Chondrocyte (in vitro differentiated cells): ENCODE results near the gene NUBPL. TPM values are rescaled to one million over a fixed set of nuclear protein-coding genes. Genes with fewer than 3 reads are reported as not detected.

Experiments
- DNase-seq: peaks from one replicate; pipeline ENCODE4 v3.0.0; 2021; ENCODE audit warnings: mixed read lengths, low spot score
- H3K27ac Mint-ChIP-seq: one replicate; pipeline ENCODE4 v1.8.0; 2021; ENCODE audit warnings: mild to moderate bottlenecking, moderate library complexity, mixed read lengths; ENCODE audit not compliant: unreplicated experiment
- H3K27me3 Mint-ChIP-seq: 2 replicates; pipeline ENCODE4 v1.8.0; 2021; ENCODE audit warnings: low read depth, mixed read lengths
- H3K36me3 Mint-ChIP-seq: 2 replicates; pipeline ENCODE4 v1.8.0; 2021; ENCODE audit warnings: low read depth, mixed read lengths
- H3K4me1 Mint-ChIP-seq: 2 replicates; pipeline ENCODE4 v1.8.0; 2021; ENCODE audit warnings: low read depth, mild to moderate bottlenecking, mixed read lengths
- H3K4me3 Mint-ChIP-seq: one replicate; pipeline ENCODE4 v1.8.0; 2021; ENCODE audit warnings: mild to moderate bottlenecking, moderate library complexity, mixed read lengths; ENCODE audit not compliant: unreplicated experiment
- H3K9me3 Mint-ChIP-seq: 2 replicates; pipeline ENCODE4 v1.8.0; 2021; ENCODE audit warnings: low read depth, mixed read lengths
- CTCF ChIP-seq: fragments of 200-600 bp; sonication (generic); IDR thresholded peaks from 2 replicates; pipeline ENCODE4 v1.5.0; 2021; ENCODE audit warnings: antibody characterized with exemption, mild to moderate bottlenecking, moderate library complexity
- total RNA-seq: library from RNA; stranded (reverse); gene quantifications from 3 replicates; pipeline ENCODE4 v1.2.1, GENCODE V29; 2021

The NUBPL gene
- total RNA-seq, 1 donor from 2014 or later, result 9.8 TPM

GRCh38 chr14:31549817-31550216, 11.4 kb upstream of the NUBPL start:
- peaks cover 11% of the 10 kb centered on the region for H3K9me3 Mint-ChIP-seq
- no peak overlapping the region for H3K4me3 Mint-ChIP-seq
- peaks cover 16% of the 10 kb centered on the region for H3K27me3 Mint-ChIP-seq
- no peak for TF ChIP-seq CTCF
- no peak overlapping the region for H3K27ac Mint-ChIP-seq
- no peak for DNase-seq
- H3K36me3 Mint-ChIP-seq, result peaks cover 1% of the 10 kb centered on the region
- H3K4me1 Mint-ChIP-seq, result no peaks in the 10 kb centered on the region

- no peak for DNase-seq
- Mint-ChIP-seq H3K9me3 (peaks cover 11% of the 10 kb centered on the region), H3K27ac (no peak overlapping the region), H3K4me3 (no peak overlapping the region), H3K36me3 (peaks cover 1% of the 10 kb centered on the region), H3K27me3 (peaks cover 19% of the 10 kb centered on the region), H3K4me1 (no peaks in the 10 kb centered on the region)
- TF ChIP-seq CTCF, result no peak
Measured at GRCh38 chr14:31550589-31550988, 10.6 kb upstream of the NUBPL start.

- no peak overlapping the region for H3K4me3 Mint-ChIP-seq
- H3K36me3 Mint-ChIP-seq, result no peaks in the 10 kb centered on the region
- no peak overlapping the region for H3K27ac Mint-ChIP-seq
- DNase-seq, result no peak
- TF ChIP-seq CTCF, result no peak
- peaks cover 17% of the 10 kb centered on the region for H3K27me3 Mint-ChIP-seq
- peaks cover 8% of the 10 kb centered on the region for H3K4me1 Mint-ChIP-seq
- no peaks in the 10 kb centered on the region for H3K9me3 Mint-ChIP-seq
Measured at GRCh38 chr14:31556191-31556590, 5.0 kb upstream of the NUBPL start.

- no peak overlapping the region for H3K4me3 Mint-ChIP-seq
- TF ChIP-seq CTCF, result no peak
- no peak for DNase-seq
Measured at GRCh38 chr14:31559939-31560338, 1.3 kb upstream of the NUBPL start.

GRCh38 chr14:31560759-31561154, 447 bp upstream of the NUBPL start:
- TF ChIP-seq CTCF, result no peak
- Mint-ChIP-seq H3K4me3 (peak overlapping the region; percentile 96), H3K36me3 (no peaks in the 10 kb centered on the region), H3K27ac (peak overlapping the region; percentile 98), H3K9me3 (no peaks in the 10 kb centered on the region), H3K27me3 (peaks cover 6% of the 10 kb centered on the region), H3K4me1 (peaks cover 25% of the 10 kb centered on the region)
- no peak for DNase-seq

More at GRCh38 chr14:31559939-31560338, 1.3 kb upstream of the NUBPL start:
- Mint-ChIP-seq H3K27me3 (peaks cover 10% of the 10 kb centered on the region), H3K4me1 (peaks cover 25% of the 10 kb centered on the region), H3K27ac (no peak overlapping the region), H3K9me3 (no peaks in the 10 kb centered on the region), H3K36me3 (no peaks in the 10 kb centered on the region)
